Measurements from ENCODE around the gene DOK4.

DOK4 gene

GRCh38 chr16:57513371-57514102, 27.2 kb upstream of the DOK4 start:
- H3K4me3 ChIP-seq (ENCODE audit: low read depth, low read length) = no peak overlapping the region

GRCh38 chr16:57512296-57513001, 26.2 kb upstream of the DOK4 start:
- TF ChIP-seq CTCF (IDR thresholded peaks at IDR 0.05; ENCODE audit: borderline replicate concordance, insufficient read depth, low read depth, low read length) = no peak
- H3K4me3 ChIP-seq (ENCODE audit: low read depth, low read length) = no peak overlapping the region

More at GRCh38 chr16:57513371-57514102, 27.2 kb upstream of the DOK4 start:
- no peak for TF ChIP-seq CTCF (IDR thresholded peaks at IDR 0.05; ENCODE audit: borderline replicate concordance, insufficient read depth, low read depth, low read length)

- no peak for TF ChIP-seq CTCF (IDR thresholded peaks at IDR 0.05; ENCODE audit: borderline replicate concordance, insufficient read depth, low read depth, low read length)
- no peak overlapping the region for H3K4me3 ChIP-seq (ENCODE audit: low read depth, low read length)
These were observed 24.0 kb upstream of the DOK4 start for GRCh38 chr16:57510016-57510871.

- no peak for TF ChIP-seq CTCF (IDR thresholded peaks at IDR 0.05; ENCODE audit: borderline replicate concordance, insufficient read depth, low read depth, low read length)
- no peak overlapping the region for H3K4me3 ChIP-seq (ENCODE audit: low read depth, low read length)
These were observed 23.1 kb upstream of the DOK4 start for GRCh38 chr16:57509231-57509923.

GRCh38 chr16:57508035-57508425, 21.7 kb upstream of the DOK4 start:
- no peak overlapping the region for H3K4me3 ChIP-seq (ENCODE audit: low read depth, low read length)
- TF ChIP-seq CTCF (IDR thresholded peaks at IDR 0.05; ENCODE audit: borderline replicate concordance, insufficient read depth, low read depth, low read length) = no peak

- no peak for TF ChIP-seq CTCF (IDR thresholded peaks at IDR 0.05; ENCODE audit: borderline replicate concordance, insufficient read depth, low read depth, low read length)
- H3K4me3 ChIP-seq (ENCODE audit: low read depth, low read length) = no peak overlapping the region
These were observed 21.1 kb upstream of the DOK4 start for GRCh38 chr16:57507136-57508034.
